HepG2 (cell line): Measurements from ENCODE around the gene POU4F3.

Source experiments
- NCOR1 ChIP-seq: fragments of 200-600 bp; sonication (generic); IDR thresholded peaks from 2 replicates; pipeline ENCODE4 v1.7.0; 2017; ENCODE audit warnings: antibody characterized with exemption, low read length, borderline replicate concordance
- SMC3 ChIP-seq: IDR thresholded peaks from 2 replicates; pipeline ENCODE4 v1.6.1; 2011; ENCODE audit warnings: low read length, improper control_type of control experiment
- TF ChIP-seq, protein P1 (sequence below): sonication (generic); formaldehyde crosslinking; IDR thresholded peaks from 2 replicates; pipeline ENCODE4 v1.5.0; 2020; ENCODE audit warnings: mild to moderate bottlenecking, missing genetic modification reagents, moderate library complexity
- TF ChIP-seq, protein P2 (sequence below): sonication (generic); formaldehyde crosslinking; IDR thresholded peaks from 2 replicates; pipeline ENCODE4 v1.4.0; 2020; ENCODE audit warnings: mild to moderate bottlenecking, missing genetic modification reagents
- TF ChIP-seq, protein P3 (sequence below): IDR thresholded peaks from 2 replicates; pipeline ENCODE4 v1.6.1; 2012; ENCODE audit warnings: inconsistent platforms
- TF ChIP-seq, protein P4 (sequence below): sonication (generic); formaldehyde crosslinking; IDR thresholded peaks from 2 replicates; pipeline ENCODE4; 2020; ENCODE audit warnings: missing genetic modification reagents, mild to moderate bottlenecking, borderline replicate concordance

DNA sequence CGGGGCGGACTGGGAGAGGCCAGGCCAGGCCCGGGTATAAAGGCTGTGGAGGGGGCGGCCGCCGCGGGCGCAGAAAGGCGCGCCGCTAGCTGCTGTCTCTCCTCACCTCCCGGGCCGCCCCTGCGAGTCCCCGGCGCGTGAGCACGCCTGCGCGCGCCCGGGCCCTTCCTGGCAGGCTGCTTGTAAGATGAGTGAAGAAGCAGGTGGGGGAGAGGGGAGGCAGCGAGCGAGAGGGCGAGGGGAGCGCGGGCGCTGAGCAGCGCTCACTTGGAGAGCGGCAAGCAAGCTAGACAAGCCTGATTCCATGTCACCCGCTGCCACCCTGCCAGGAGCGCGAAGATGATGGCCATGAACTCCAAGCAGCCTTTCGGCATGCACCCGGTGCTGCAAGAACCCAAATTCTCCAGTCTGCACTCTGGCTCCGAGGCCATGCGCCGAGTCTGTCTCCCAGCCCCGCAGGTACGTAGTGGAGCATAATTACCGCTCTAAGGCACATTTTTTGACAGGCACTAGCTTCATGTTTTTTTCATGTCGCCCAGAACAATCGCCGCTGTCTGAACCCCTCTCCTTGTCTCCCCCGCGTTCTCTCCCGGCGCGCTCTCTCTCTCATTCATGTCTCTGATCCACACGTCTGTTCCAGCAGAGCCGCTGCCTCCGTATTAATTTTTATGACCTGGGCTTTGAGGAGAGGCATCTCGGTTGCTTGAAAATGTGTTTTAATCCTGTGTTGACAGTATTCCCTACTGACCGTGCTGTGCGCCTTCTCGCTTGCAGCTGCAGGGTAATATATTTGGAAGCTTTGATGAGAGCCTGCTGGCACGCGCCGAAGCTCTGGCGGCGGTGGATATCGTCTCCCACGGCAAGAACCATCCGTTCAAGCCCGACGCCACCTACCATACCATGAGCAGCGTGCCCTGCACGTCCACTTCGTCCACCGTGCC, at the start of gene POU4F3:
- TF ChIP-seq, protein P1, sequence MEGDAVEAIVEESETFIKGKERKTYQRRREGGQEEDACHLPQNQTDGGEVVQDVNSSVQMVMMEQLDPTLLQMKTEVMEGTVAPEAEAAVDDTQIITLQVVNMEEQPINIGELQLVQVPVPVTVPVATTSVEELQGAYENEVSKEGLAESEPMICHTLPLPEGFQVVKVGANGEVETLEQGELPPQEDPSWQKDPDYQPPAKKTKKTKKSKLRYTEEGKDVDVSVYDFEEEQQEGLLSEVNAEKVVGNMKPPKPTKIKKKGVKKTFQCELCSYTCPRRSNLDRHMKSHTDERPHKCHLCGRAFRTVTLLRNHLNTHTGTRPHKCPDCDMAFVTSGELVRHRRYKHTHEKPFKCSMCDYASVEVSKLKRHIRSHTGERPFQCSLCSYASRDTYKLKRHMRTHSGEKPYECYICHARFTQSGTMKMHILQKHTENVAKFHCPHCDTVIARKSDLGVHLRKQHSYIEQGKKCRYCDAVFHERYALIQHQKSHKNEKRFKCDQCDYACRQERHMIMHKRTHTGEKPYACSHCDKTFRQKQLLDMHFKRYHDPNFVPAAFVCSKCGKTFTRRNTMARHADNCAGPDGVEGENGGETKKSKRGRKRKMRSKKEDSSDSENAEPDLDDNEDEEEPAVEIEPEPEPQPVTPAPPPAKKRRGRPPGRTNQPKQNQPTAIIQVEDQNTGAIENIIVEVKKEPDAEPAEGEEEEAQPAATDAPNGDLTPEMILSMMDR (CRISPR knock-in tag): no peak
- no peak for TF ChIP-seq NCOR1
- TF ChIP-seq, protein P2, sequence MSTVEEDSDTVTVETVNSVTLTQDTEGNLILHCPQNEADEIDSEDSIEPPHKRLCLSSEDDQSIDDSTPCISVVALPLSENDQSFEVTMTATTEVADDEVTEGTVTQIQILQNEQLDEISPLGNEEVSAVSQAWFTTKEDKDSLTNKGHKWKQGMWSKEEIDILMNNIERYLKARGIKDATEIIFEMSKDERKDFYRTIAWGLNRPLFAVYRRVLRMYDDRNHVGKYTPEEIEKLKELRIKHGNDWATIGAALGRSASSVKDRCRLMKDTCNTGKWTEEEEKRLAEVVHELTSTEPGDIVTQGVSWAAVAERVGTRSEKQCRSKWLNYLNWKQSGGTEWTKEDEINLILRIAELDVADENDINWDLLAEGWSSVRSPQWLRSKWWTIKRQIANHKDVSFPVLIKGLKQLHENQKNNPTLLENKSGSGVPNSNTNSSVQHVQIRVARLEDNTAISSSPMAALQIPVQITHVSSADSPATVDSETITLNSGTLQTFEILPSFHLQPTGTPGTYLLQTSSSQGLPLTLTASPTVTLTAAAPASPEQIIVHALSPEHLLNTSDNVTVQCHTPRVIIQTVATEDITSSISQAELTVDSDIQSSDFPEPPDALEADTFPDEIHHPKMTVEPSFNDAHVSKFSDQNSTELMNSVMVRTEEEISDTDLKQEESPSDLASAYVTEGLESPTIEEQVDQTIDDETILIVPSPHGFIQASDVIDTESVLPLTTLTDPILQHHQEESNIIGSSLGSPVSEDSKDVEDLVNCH: no peak
- TF ChIP-seq, protein P3, sequence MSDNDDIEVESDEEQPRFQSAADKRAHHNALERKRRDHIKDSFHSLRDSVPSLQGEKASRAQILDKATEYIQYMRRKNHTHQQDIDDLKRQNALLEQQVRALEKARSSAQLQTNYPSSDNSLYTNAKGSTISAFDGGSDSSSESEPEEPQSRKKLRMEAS: no peak
- TF ChIP-seq, protein P4, sequence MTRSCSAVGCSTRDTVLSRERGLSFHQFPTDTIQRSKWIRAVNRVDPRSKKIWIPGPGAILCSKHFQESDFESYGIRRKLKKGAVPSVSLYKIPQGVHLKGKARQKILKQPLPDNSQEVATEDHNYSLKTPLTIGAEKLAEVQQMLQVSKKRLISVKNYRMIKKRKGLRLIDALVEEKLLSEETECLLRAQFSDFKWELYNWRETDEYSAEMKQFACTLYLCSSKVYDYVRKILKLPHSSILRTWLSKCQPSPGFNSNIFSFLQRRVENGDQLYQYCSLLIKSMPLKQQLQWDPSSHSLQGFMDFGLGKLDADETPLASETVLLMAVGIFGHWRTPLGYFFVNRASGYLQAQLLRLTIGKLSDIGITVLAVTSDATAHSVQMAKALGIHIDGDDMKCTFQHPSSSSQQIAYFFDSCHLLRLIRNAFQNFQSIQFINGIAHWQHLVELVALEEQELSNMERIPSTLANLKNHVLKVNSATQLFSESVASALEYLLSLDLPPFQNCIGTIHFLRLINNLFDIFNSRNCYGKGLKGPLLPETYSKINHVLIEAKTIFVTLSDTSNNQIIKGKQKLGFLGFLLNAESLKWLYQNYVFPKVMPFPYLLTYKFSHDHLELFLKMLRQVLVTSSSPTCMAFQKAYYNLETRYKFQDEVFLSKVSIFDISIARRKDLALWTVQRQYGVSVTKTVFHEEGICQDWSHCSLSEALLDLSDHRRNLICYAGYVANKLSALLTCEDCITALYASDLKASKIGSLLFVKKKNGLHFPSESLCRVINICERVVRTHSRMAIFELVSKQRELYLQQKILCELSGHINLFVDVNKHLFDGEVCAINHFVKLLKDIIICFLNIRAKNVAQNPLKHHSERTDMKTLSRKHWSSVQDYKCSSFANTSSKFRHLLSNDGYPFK (CRISPR knock-in tag): no peak
- TF ChIP-seq SMC3: no peak
